Esophagus muscularis mucosa (tissue), 4 donors: Measurements from ENCODE around the gene ALS2CL. TPM values are rescaled to one million over a fixed set of nuclear protein-coding genes. Genes with fewer than 3 reads are reported as not detected.
"Not testable (repeated sequence)": the region's sequence is repeated elsewhere in the genome, so short reads cannot be mapped to it uniquely, and the experiment has no call there.

Experiments used
- DNase-seq: peaks from one replicate; pipeline ENCODE4 v3.0.0-alpha.2; 2017; ENCODE audit errors: extremely low spot score
- H3K27ac ChIP-seq, 4 donors: fragments of 200-600 bp; sonication (generic); replicated peaks in 1 of 4; 1 replicate in 3 of 4; 2 replicates in 1 of 4; pipeline ENCODE4 v1.5.1; 2016 to 2019; ENCODE audit warnings: mild to moderate bottlenecking in 1 of 4
- H3K27me3 ChIP-seq, 4 donors: fragments of 200-600 bp; sonication (generic); one replicate each; pipeline versions ENCODE4 v1.5.1 to v1.6.0; 2016 to 2019
- H3K36me3 ChIP-seq, 4 donors: fragments of 200-600 bp; sonication (generic); one replicate each; pipeline ENCODE4 v1.5.1; 2016 to 2019
- H3K4me1 ChIP-seq, 4 donors: fragments of 200-600 bp; sonication (generic); one replicate each; pipeline ENCODE4 v1.5.1; 2016 to 2019
- H3K4me3 ChIP-seq, 4 donors: fragments of 200-600 bp; sonication (generic); 1 replicate in 2 of 4; 2 replicates in 2 of 4; pipeline ENCODE4 v1.5.1; 2016 to 2019; ENCODE audit warnings: mild to moderate bottlenecking in 4 of 4, moderate library complexity in 1 of 4
- H3K9me3 ChIP-seq, 4 donors: fragments of 200-600 bp; sonication (generic); 1 replicate in 3 of 4; 2 replicates in 1 of 4; pipeline ENCODE4 v1.5.1; 2016 to 2019
- EP300 ChIP-seq: sonication (generic); formaldehyde crosslinking; IDR thresholded peaks from one replicate; pipeline ENCODE4 v1.6.1; 2017; ENCODE audit warnings: antibody characterized with exemption
- POLR2A ChIP-seq: fragments of 450-650 bp; IDR thresholded peaks from one replicate; pipeline ENCODE4 v1.6.1; 2017; ENCODE audit warnings: antibody characterized with exemption, moderate library complexity, mild to moderate bottlenecking, low read depth
- POLR2AphosphoS5 ChIP-seq, 2 donors: sonication (generic); formaldehyde crosslinking; IDR thresholded peaks; one replicate each; pipeline ENCODE4 v1.6.1; 2017; ENCODE audit warnings: antibody characterized with exemption in 2 of 2
- WGBS: methylation state at CpG from one replicate; pipeline ENCODE4 v1.1.5; 2018; 5-methylcytosine and 5-hydroxymethylcytosine counted together
- intact Hi-C: fragments of 100-400 bp; cut with DNase I; formaldehyde crosslinking; loops from one replicate; pipeline ENCODE4 v1.15.1; 2023
- total RNA-seq, 4 donors: library from RNA; depleted of rRNA; stranded (reverse); fragments of >200 nt; gene quantifications; one replicate each; pipeline versions ENCODE4 v1.1.0 to v1.2.1, GENCODE V29; 2016
- TF ChIP-seq, protein P1 (sequence below), 3 experiments: fragments of 200-600 bp in 2 of 3; fragments of 450-650 bp in 1 of 3; sonication (generic) in 2 of 3; IDR thresholded peaks; one replicate each; pipeline ENCODE4 v1.5.1; 2017 to 2019; ENCODE audit warnings: antibody characterized with exemption in 3 of 3, mild to moderate bottlenecking in 2 of 3, moderate library complexity in 1 of 3

The ALS2CL gene, protein sequence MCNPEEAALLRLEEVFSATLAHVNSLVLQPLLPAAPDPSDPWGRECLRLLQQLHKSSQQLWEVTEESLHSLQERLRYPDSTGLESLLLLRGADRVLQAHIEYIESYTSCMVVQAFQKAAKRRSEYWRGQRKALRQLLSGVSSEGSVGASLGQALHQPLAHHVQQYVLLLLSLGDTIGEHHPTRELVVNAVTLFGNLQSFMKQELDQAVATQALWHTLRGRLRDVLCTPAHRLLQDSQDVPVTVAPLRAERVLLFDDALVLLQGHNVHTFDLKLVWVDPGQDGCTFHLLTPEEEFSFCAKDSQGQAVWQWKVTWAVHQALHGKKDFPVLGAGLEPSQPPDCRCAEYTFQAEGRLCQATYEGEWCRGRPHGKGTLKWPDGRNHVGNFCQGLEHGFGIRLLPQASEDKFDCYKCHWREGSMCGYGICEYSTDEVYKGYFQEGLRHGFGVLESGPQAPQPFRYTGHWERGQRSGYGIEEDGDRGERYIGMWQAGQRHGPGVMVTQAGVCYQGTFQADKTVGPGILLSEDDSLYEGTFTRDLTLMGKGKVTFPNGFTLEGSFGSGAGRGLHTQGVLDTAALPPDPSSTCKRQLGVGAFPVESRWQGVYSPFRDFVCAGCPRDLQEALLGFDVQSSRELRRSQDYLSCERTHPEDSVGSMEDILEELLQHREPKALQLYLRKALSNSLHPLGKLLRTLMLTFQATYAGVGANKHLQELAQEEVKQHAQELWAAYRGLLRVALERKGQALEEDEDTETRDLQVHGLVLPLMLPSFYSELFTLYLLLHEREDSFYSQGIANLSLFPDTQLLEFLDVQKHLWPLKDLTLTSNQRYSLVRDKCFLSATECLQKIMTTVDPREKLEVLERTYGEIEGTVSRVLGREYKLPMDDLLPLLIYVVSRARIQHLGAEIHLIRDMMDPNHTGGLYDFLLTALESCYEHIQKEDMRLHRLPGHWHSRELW
- 10 to 100 TPM in 2 of 4 donors, 1 to 10 TPM in 2; 3.3 to 11.8 (median 10.8) TPM for total RNA-seq

DNA sequence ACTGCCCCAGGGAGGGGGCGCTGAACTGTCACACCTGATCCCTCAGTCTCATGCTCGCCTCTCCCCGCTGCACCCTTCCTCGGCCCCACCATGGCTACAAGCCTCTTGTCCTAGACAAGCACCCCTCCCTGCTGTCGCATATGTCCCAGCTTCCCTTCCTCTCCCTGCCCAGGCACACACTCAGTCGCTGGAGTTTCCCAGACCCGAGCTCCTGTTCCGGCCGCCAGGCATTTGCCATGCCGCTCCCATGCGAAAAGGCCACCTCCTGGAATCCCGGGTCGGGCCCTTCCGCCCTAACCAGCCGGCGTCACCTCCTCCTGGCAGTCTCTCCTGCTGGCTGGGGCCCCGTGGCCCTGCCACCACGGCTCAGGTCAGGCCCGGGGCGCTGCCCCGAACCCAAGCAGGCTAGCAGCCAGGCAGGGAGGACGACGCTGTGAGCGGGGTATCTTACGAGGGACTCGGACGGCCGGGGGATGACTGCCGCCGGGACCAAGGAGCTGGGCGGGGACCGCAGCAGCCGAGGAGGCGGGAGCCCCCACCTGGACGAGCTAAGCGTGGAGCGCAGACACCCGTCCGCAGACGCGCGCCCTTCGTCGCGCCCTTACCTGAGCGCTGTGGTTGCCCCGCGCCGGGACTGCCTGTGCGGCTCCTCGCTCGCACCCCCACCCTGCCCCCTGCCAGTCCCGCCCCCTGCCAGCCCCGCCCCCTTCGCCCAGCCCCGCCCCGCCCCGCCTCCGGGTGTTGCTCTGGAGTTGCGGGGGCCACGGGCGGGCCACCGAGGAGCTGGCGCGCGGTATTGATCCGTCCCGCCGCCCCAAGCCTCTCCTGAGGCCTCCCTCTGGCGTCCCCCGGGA is at the start of gene ALS2CL:
Gene ALS2CL (minus strand): TSS at position 642 of the 854 bp plus-strand sequence. CDS start 4,239 bp downstream, outside the sequence.
- no peaks in the 10 kb centered on the region for H3K9me3 ChIP-seq
- H3K36me3 ChIP-seq = peaks cover 0 to 14% (median 0%) of the 10 kb centered on the region in 4 donors
- no peak for TF ChIP-seq POLR2A
- TF ChIP-seq POLR2AphosphoS5 (IDR thresholded peaks at IDR 0.05) = peak; percentile 59 to 79
- peak within 1 kb of the TSS; percentile 66 to 89 (median 82) for H3K4me3 ChIP-seq
- peak within 1 kb of the TSS; percentile 59 to 82 (median 78) for H3K27ac ChIP-seq
- no peak for DNase-seq
- intact Hi-C loops = no loop called here
- H3K27me3 ChIP-seq = no peaks in the 10 kb centered on the region
- H3K4me1 ChIP-seq = peaks cover 69 to 78% (median 73%) of the 10 kb centered on the region in 4 donors
- 0% methylated on average over 4 of the region's 71 CpGs for WGBS

DNA sequence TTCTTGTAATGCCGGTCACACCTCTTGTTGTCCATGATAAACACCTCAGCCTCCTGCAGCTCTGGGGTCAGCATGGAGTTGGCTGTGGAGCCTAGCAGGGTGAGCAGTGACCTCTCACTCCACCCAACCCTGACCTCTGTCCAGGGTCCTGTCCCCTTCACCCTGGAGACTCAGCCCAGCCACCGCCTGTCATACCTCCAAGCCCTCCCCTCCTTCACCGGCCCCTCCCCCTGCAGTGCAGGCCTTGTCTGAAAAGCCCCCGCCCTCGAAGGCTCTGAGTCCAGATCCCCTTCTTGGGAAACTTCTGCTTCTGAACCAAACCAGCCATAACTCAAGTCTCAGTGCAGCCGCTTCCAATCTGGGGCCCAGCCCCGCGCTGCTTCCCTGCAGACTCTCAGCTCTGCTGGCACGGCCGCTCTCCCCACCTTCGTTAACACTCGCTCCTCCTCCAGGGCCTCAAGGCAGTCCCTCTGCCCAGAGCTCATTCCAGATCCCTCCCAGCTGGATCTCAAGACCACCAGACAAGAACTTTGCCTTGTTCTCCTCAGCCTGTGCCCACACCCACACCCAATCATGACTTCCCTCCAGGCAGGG is 49.6 kb upstream of the ALS2CL start:
- intact Hi-C loops = no loop called here
- no peak overlapping the region for H3K4me3 ChIP-seq
- no peak for DNase-seq
- H3K27ac ChIP-seq = no peak overlapping the region
- H3K36me3 ChIP-seq = no peaks in the 10 kb centered on the region
- no peak for TF ChIP-seq POLR2AphosphoS5 (IDR thresholded peaks at IDR 0.05)
- TF ChIP-seq, protein P1, sequence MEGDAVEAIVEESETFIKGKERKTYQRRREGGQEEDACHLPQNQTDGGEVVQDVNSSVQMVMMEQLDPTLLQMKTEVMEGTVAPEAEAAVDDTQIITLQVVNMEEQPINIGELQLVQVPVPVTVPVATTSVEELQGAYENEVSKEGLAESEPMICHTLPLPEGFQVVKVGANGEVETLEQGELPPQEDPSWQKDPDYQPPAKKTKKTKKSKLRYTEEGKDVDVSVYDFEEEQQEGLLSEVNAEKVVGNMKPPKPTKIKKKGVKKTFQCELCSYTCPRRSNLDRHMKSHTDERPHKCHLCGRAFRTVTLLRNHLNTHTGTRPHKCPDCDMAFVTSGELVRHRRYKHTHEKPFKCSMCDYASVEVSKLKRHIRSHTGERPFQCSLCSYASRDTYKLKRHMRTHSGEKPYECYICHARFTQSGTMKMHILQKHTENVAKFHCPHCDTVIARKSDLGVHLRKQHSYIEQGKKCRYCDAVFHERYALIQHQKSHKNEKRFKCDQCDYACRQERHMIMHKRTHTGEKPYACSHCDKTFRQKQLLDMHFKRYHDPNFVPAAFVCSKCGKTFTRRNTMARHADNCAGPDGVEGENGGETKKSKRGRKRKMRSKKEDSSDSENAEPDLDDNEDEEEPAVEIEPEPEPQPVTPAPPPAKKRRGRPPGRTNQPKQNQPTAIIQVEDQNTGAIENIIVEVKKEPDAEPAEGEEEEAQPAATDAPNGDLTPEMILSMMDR (IDR thresholded peaks at IDR 0.05) = no peak
- H3K27me3 ChIP-seq = peaks cover 0 to 7% (median 0%) of the 10 kb centered on the region in 4 donors
- 79% methylated on average over 12 of the region's 12 CpGs for WGBS
- no peaks in the 10 kb centered on the region for H3K4me1 ChIP-seq
- no peaks in the 10 kb centered on the region for H3K9me3 ChIP-seq

DNA sequence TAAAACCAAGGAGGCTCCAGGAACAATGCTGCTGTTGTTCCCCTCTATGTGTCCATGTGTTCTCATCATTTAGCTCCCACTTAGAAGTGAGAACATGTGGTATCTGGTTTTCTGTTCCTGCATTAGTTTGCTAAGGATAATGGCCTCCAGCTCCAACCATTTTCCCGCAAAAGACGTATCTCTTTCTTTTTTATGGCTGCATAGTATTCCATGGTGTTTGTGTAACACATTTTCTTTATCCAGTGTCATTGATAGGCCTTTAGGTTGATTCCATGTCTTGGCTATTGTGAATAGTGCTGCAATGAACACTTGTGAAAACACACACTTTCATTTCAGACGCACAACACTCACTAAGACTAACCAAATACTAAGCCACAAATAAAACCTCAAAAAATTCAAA is 46.1 kb upstream of the ALS2CL start:
- intact Hi-C loops, H3K4me3 ChIP-seq, H3K9me3 ChIP-seq, H3K27ac ChIP-seq, DNase-seq, H3K4me1 ChIP-seq, H3K36me3 ChIP-seq: not testable (repeated sequence)
- peaks cover 0 to 16% (median 0%) of the 10 kb centered on the region in 4 donors for H3K27me3 ChIP-seq
- WGBS = 92% methylated on average over 3 of the region's 3 CpGs

DNA sequence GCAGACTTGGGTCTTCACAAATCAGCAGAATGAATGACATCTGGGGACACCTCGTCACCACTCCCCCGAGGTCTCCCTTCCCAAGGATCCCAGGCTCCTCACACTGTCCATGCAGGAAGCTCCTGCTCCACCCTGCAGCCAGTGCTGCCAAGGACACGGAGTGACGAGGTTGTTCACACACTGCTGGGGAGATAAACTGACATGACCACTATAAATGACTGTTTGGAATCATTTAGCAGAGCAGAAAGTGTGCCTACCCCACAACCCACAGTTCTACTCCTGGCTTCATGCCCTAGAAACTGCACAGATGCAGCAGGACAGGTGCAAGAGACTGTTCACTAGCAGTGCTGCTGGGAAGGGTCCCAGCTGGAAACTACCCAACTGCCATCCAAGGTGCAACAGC is 43.9 kb upstream of the ALS2CL start:
- H3K4me3 ChIP-seq = no peak overlapping the region
- 64% methylated on average over 4 of the region's 4 CpGs for WGBS
- DNase-seq = peak; percentile 75
- H3K27ac ChIP-seq = no peak overlapping the region
- TF ChIP-seq, protein P1 (IDR thresholded peaks at IDR 0.05) = no peak
- TF ChIP-seq EP300 = no peak
- TF ChIP-seq POLR2AphosphoS5 (IDR thresholded peaks at IDR 0.05) = no peak
- no peak for TF ChIP-seq POLR2A
- H3K9me3 ChIP-seq = no peaks in the 10 kb centered on the region
- H3K36me3 ChIP-seq = no peaks in the 10 kb centered on the region
- peaks cover 0 to 29% (median 0%) of the 10 kb centered on the region in 4 donors for H3K27me3 ChIP-seq
- H3K4me1 ChIP-seq = no peaks in the 10 kb centered on the region
- intact Hi-C loops = no loop called here
